Endothelial cell of umbilical vein (primary cell): ENCODE results near the gene ITGA1. TPM values are rescaled to one million over a fixed set of nuclear protein-coding genes. Genes with fewer than 3 reads are reported as not detected.

Source experiments
- BruUV-seq: library from RNA; stranded (reverse); fragments of 400-500 nt; replicated peaks from 2 replicates; lab custom pipeline; 2021; lab: Mats Ljungman, UMichigan
- CTCF ChIA-PET: fragments of 300-600, 350-600 bp; sonication (Branson Sonifier 250); formaldehyde crosslinking; loops from one replicate; lab custom pipeline; 2021; ENCODE audit warnings: antibody characterized with exemption, inconsistent platforms; lab: Charles Lee
- POLR2A ChIA-PET: fragments of 300-600, 350-600 bp; sonication (Branson Sonifier 250); formaldehyde crosslinking; loops from one replicate; lab custom pipeline; 2021; ENCODE audit warnings: antibody characterized with exemption, inconsistent platforms; lab: Charles Lee
- DNase-seq: peaks from one replicate; pipeline ENCODE4 v3.0.0-alpha.2; 2011; ENCODE audit warnings: low read depth, low spot score
- FAIRE-seq: peaks from 2 replicates; lab custom pipeline; 2011; peaks lifted over from hg19 to GRCh38; lab: Jason Lieb, UNC
- H2AFZ ChIP-seq: 2 replicates; pipeline ENCODE4 v1.6.0; 2012; ENCODE audit warnings: low read depth, low read length, control low read depth, inconsistent platforms
- H3K27ac ChIP-seq: 2 replicates; pipeline ENCODE4 v1.5.1; 2011; ENCODE audit warnings: low read depth, mild to moderate bottlenecking, control low read depth, low read length, moderate library complexity; ENCODE audit not compliant: insufficient read depth
- H3K27me3 ChIP-seq, 2 experiments: 2 replicates each; pipeline versions ENCODE4 v1.6.0 to v1.6.1; 2011; ENCODE audit warnings: low read length in 2 of 2, mixed read lengths in 1 of 2; ENCODE audit not compliant: control insufficient read depth in 2 of 2, insufficient read depth in 2 of 2
- H3K36me3 ChIP-seq, 2 experiments: 2 replicates in 1 of 2; 3 replicates in 1 of 2; pipeline ENCODE4 v1.5.1; 2011; ENCODE audit warnings: low read length in 2 of 2, mild to moderate bottlenecking in 1 of 2, moderate library complexity in 1 of 2; ENCODE audit not compliant: control insufficient read depth in 2 of 2, insufficient read depth in 2 of 2; ENCODE audit errors: extremely low read depth in 1 of 2
- H3K4me1 ChIP-seq: 3 replicates; pipeline ENCODE4 v1.5.1; 2011; ENCODE audit warnings: mild to moderate bottlenecking, low read length; ENCODE audit not compliant: control insufficient read depth, insufficient read depth; ENCODE audit errors: extremely low read depth
- H3K4me2 ChIP-seq: 2 replicates; pipeline ENCODE4 v1.6.1; 2011; ENCODE audit warnings: low read length, control low read depth, mixed read lengths; ENCODE audit not compliant: insufficient read depth
- H3K4me3 ChIP-seq, 3 experiments: fragments of 200-600 bp in 1 of 3; sonication (generic), shearing (Covaris generic) in 1 of 3; replicated peaks in 1 of 3; 2 replicates each; pipeline ENCODE4 v1.5.1; 2011 to 2016; ENCODE audit warnings: control low read depth in 3 of 3, low read length in 3 of 3, mild to moderate bottlenecking in 2 of 3, inconsistent platforms in 1 of 3, low read depth in 1 of 3, moderate library complexity in 1 of 3; ENCODE audit not compliant: insufficient read depth in 1 of 3
- H3K79me2 ChIP-seq: 2 replicates; pipeline ENCODE4 v1.6.0; 2012; ENCODE audit warnings: low read length, inconsistent platforms; ENCODE audit not compliant: control insufficient read depth, insufficient read depth
- H3K9ac ChIP-seq: replicated peaks from 2 replicates; pipeline ENCODE3; 2011; ENCODE audit warnings: low read length, control low read depth; ENCODE audit not compliant: insufficient read depth; ENCODE audit errors: extremely low read depth
- H3K9me1 ChIP-seq: replicated peaks from 3 replicates; pipeline ENCODE4 v1.6.0; 2011; ENCODE audit warnings: mild to moderate bottlenecking, low read length; ENCODE audit not compliant: control insufficient read depth, insufficient read depth; ENCODE audit errors: extremely low read depth
- H3K9me3 ChIP-seq: replicated peaks from 2 replicates; pipeline ENCODE4 v1.5.1; 2012; ENCODE audit warnings: low read length, inconsistent platforms; ENCODE audit not compliant: control insufficient read depth, insufficient read depth
- H4K20me1 ChIP-seq: replicated peaks from 2 replicates; pipeline ENCODE3; 2011; ENCODE audit warnings: mild to moderate bottlenecking, low read length; ENCODE audit not compliant: control insufficient read depth, insufficient read depth; ENCODE audit errors: extremely low read depth
- EZH2 ChIP-seq: IDR thresholded peaks from 2 replicates; pipeline ENCODE4 v1.6.1; 2012; ENCODE audit warnings: borderline replicate concordance, low read depth, mild to moderate bottlenecking, moderate library complexity, low read length, inconsistent platforms; ENCODE audit not compliant: severe bottlenecking
- FOS ChIP-seq: IDR thresholded peaks from 2 replicates; pipeline ENCODE4 v1.6.1; 2011; ENCODE audit warnings: mild to moderate bottlenecking, low read length, moderate library complexity, borderline replicate concordance; ENCODE audit not compliant: insufficient read depth
- GATA2 ChIP-seq: IDR thresholded peaks from 2 replicates; pipeline ENCODE4 v1.7.0; 2011; ENCODE audit warnings: low read depth, mild to moderate bottlenecking, moderate library complexity, mixed read lengths, low read length; ENCODE audit not compliant: insufficient read length, insufficient read depth
- JUN ChIP-seq: IDR thresholded peaks from 2 replicates; pipeline ENCODE4 v1.6.1; 2011; ENCODE audit warnings: borderline replicate concordance, low read depth; ENCODE audit not compliant: insufficient read length, insufficient read depth
- MYC ChIP-seq: IDR thresholded peaks from one replicate; pipeline ENCODE4 v1.6.1; 2011; ENCODE audit warnings: mild to moderate bottlenecking, low read depth, low read length
- POLR2A ChIP-seq: IDR thresholded peaks from 2 replicates; pipeline ENCODE4 v1.6.1; 2012; ENCODE audit warnings: low read depth, mild to moderate bottlenecking, control low read depth, low read length
- POLR2AphosphoS5 ChIP-seq: IDR thresholded peaks from 2 replicates; pipeline ENCODE4 v1.6.1; 2012; ENCODE audit warnings: low read depth, mild to moderate bottlenecking, control low read depth, low read length, moderate library complexity; ENCODE audit not compliant: insufficient read depth
- dilution Hi-C: fragments of 300-500 bp; cut with MboI; formaldehyde crosslinking; loops from one replicate; pipeline ENCODE4 v1.15.0; 2019; ENCODE audit warnings: low sequenced_read_pairs; ENCODE audit not compliant: extremely low pct_ligation_motif_present
- intact Hi-C: fragments of 100-400 bp; cut with micrococcal nuclease; formaldehyde crosslinking; loops from one replicate; pipeline ENCODE4 v1.10.0; 2022
- polyA plus RNA-seq, 4 experiments: library from polyadenylated mRNA; depleted of rRNA in 3 of 4; stranded (reverse) in 3 of 4; unstranded in 1 of 4; fragments of >200 nt; gene quantifications; 2 replicates each; pipeline versions ENCODE4 v1.2.1 to v1.2.3, GENCODE V29; 2011 to 2012; ENCODE audit warnings: missing spikeins in 1 of 4
- total RNA-seq: library from RNA; stranded (reverse); gene quantifications from 2 replicates; pipeline ENCODE4 v1.2.3, GENCODE V29; 2021
- TF ChIP-seq, protein P1 (sequence below): IDR thresholded peaks from 2 replicates; pipeline ENCODE4 v1.6.1; 2011; ENCODE audit not compliant: insufficient read depth, insufficient read length

The ITGA1 gene
- total and polyA plus RNA-seq, 2 donors (not counting 3 experiments of a cell fraction or from before 2014, with no cell fraction given): 0.65 to 1.9 TPM

DNA sequence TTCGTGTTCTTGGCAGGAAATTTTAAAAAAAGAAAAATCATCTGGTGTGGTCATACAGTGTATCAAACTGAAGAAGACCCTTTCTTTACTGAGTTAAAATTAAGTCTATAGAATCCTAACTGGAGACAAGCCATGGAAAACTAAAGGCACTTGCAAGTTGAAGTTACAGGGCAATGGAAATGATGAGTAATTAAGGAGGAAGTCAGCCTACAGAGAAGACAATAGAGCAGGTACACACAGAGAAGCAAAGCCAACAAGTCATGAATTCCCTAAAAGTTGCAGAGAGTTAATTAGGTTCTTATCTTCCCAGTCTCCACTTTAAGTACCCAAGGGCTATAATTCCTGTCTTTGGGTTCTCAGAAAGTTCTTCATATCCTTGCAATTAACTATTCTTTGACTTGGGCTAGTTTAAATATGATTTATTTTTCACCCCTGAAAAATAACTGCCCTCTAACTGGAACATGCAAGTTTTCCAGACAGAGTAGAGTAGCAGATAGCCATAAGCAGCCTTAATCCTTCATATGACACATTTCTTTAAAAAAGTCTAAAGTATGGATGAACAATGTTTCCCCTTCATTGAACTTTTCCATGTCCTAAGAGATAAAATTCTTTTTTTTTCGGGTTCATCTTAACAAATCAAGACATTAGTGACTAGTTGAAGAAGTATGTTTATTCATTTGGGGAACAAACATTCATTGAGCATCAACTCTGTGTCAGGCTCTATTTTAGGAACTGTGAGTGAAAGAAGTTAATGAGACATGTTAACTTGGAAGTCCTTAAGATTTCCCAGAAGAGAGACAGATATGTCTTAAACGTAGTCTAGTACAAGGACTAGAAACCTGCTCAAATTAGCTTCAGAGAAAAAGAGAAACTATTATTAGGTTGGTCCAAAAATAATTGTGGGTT is 196.3 kb downstream of the ITGA1 start:
- BruUV-seq: no TSS peak
- H3K4me2 ChIP-seq: peak overlapping the region; percentile 61
- peak; percentile 79 for DNase-seq
- no peaks in the 10 kb centered on the region for H3K79me2 ChIP-seq
- no peaks in the 10 kb centered on the region for H3K9me3 ChIP-seq
- H3K36me3 ChIP-seq: no peaks in the 10 kb centered on the region
- H3K9me1 ChIP-seq: no peaks in the 10 kb centered on the region
- intact Hi-C loops: no loop called here
- ChIA-PET CTCF (no interaction called here), POLR2A (no interaction called here)
- H3K4me3 ChIP-seq: no peak overlapping the region
- TF ChIP-seq EZH2: no peak
- TF ChIP-seq, protein P1, sequence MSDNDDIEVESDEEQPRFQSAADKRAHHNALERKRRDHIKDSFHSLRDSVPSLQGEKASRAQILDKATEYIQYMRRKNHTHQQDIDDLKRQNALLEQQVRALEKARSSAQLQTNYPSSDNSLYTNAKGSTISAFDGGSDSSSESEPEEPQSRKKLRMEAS: no peak
- peak; percentile 31 for TF ChIP-seq POLR2AphosphoS5
- no peak for TF ChIP-seq POLR2A
- TF ChIP-seq JUN: peak; percentile 73
- no peak for TF ChIP-seq GATA2
- TF ChIP-seq MYC: no peak
- peak; percentile 58 for TF ChIP-seq FOS
- FAIRE-seq: peak; percentile 90
- dilution Hi-C loops: no loop called here
- no peak overlapping the region for H3K9ac ChIP-seq
- H4K20me1 ChIP-seq: no peaks in the 10 kb centered on the region
- peak overlapping the region; percentile 38 for H3K27ac ChIP-seq
- peaks cover 50% of the 10 kb centered on the region for H3K4me1 ChIP-seq
- H3K27me3 ChIP-seq: no peaks in the 10 kb centered on the region
- no peak overlapping the region for H2AFZ ChIP-seq
